SK-N-MC (cell line): ENCODE data around the gene MEP1A.

Experiments used
- DNase-seq: peaks from one replicate; pipeline ENCODE4 v3.0.0-alpha.2; 2011; ENCODE audit warnings: low read depth, low spot score
- H3K27ac ChIP-seq: fragments of 200-600 bp; sonication (generic); 2 replicates; pipeline ENCODE4 v1.5.1; 2016; ENCODE audit warnings: mixed run types
- H3K36me3 ChIP-seq: fragments of 200-600 bp; sonication (generic); 2 replicates; pipeline ENCODE4 v1.6.1; 2017; ENCODE audit warnings: antibody characterized with exemption, low read length, mixed read lengths; ENCODE audit not compliant: insufficient read depth
- H3K4me3 ChIP-seq: fragments of 200-600 bp; sonication (generic); 2 replicates; pipeline ENCODE4 v1.5.1; 2016
- H3K9ac ChIP-seq: fragments of 200-600 bp; sonication (generic); 2 replicates; pipeline ENCODE4 v1.8.0; 2017; ENCODE audit warnings: mixed run types, mixed read lengths; ENCODE audit not compliant: insufficient read length
- H3K9me3 ChIP-seq: fragments of 200-600 bp; sonication (generic); 2 replicates; pipeline ENCODE4 v1.6.1; 2017; ENCODE audit warnings: low read depth, mild to moderate bottlenecking, antibody characterized with exemption, low read length, moderate library complexity, mixed read lengths
- EZH2 ChIP-seq: fragments of 200-600 bp; sonication (generic); IDR thresholded peaks from one replicate; pipeline ENCODE4 v1.6.1; 2017; ENCODE audit warnings: antibody characterized with exemption
- FOXP2 ChIP-seq: optimal IDR thresholded peaks from 2 replicates; pipeline ENCODE3; 2011; ENCODE audit warnings: mild to moderate bottlenecking, moderate library complexity; ENCODE audit not compliant: insufficient read depth; ENCODE audit errors: extremely low read length, control extremely low read depth
- POLR2AphosphoS5 ChIP-seq: IDR thresholded peaks from 2 replicates; pipeline ENCODE4 v1.6.1; 2012; ENCODE audit warnings: mild to moderate bottlenecking, low read depth, low read length, borderline replicate concordance

Gene MEP1A

DNA sequence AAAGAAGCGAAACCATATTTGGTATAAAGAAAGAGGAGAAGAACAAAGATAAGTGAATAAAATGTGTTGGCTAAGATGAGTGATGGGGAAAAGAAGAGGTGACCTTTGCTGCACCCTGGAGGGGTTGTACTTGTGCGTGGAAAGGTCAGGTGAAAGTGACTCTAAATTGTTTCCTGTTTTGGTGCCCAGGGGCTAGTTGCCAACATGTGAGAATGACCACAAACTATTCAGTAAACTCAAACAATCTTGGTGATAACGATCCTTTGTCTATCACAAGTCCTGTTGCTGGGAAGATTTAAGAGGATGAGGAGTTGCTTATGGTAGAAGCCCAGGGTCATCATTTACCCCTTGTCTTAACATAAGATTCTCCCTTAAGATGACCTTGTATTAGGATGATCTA lies 70.6 kb downstream of the MEP1A start:
- TF ChIP-seq EZH2: no peak
- TF ChIP-seq FOXP2: no peak
- TF ChIP-seq POLR2AphosphoS5: no peak

DNA sequence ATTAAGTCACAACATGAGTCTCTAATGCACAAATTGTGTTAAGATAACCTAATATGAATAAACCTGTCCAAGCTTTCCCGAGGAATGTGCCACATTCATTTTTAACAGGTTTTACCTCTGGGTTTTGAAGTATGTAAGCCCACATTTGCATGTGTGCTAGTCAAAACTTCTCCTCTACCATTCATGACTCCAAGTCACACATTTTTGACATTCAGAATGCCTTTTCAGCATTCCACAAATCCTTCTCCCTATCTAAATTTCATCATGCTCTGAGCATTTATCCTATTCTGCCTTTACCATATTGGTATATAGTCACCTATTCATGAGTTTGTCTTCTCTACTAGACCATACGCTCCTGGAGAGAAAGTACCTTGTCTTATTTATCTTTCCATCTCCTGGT lies 72.0 kb downstream of the MEP1A start:
- no peak overlapping the region for H3K9ac ChIP-seq

More for the DNA sequence above, 70.6 kb downstream of the MEP1A start:
- no peak overlapping the region for H3K4me3 ChIP-seq
- no peak for DNase-seq
- no peaks in the 10 kb centered on the region for H3K9me3 ChIP-seq
- no peak overlapping the region for H3K9ac ChIP-seq
- no peaks in the 10 kb centered on the region for H3K36me3 ChIP-seq
- no peak overlapping the region for H3K27ac ChIP-seq

DNA sequence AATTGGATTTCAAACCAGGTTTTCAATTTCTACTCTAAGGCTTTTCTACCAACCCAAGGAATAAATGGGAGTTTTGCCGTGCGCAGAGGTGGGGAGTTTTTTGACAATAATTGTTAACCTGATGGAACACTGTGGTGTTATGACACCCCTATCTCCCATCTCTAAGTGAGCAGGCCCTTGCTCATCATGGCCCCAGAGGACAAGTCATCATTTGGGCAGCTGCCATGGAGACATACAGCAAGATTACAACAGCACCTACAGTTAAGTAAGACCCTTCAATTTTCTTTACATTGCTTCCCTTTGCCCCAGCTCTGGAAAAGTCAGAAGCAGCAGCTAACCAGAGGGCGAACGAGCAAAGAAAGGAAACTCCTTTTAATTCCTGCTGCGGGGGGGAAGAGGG lies 74.2 kb downstream of the MEP1A start:
- H3K9me3 ChIP-seq: no peaks in the 10 kb centered on the region
- DNase-seq: no peak
- no peak overlapping the region for H3K27ac ChIP-seq
- H3K36me3 ChIP-seq: no peaks in the 10 kb centered on the region
- TF ChIP-seq EZH2 (no peak), FOXP2 (no peak), POLR2AphosphoS5 (no peak)
- H3K4me3 ChIP-seq: no peak overlapping the region
- H3K9ac ChIP-seq: no peak overlapping the region

More for the DNA sequence above, 72.0 kb downstream of the MEP1A start:
- TF ChIP-seq POLR2AphosphoS5: no peak
- TF ChIP-seq FOXP2: no peak
- TF ChIP-seq EZH2: no peak
- Histone ChIP-seq H3K9me3 (no peaks in the 10 kb centered on the region), H3K4me3 (no peak overlapping the region), H3K27ac (no peak overlapping the region), H3K36me3 (no peaks in the 10 kb centered on the region)
- DNase-seq: no peak

DNA sequence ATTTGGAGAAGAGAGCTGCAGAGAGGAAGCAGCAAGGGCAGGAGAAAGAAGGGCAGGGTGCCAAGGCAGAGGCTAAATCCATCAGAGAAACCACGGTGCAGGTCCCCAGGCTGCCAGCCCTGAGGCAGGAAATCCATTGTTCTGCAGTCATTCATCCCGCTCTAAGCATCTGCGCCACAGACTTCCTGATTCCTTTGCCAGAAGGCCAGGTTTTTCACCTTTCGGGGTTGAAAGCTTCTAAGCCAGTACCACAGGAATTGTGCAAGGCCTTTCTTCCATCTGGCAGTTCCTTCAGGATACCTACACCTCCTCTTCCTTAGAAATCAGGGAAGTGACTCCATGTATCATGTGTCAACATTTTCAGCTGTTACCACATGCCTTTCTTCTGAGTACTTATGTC lies 82.9 kb downstream of the MEP1A start:
- H3K27ac ChIP-seq: no peak overlapping the region
- no peaks in the 10 kb centered on the region for H3K9me3 ChIP-seq
- no peak for DNase-seq
- no peak overlapping the region for H3K9ac ChIP-seq
- TF ChIP-seq EZH2 (no peak), FOXP2 (no peak), POLR2AphosphoS5 (no peak)
- H3K36me3 ChIP-seq: no peaks in the 10 kb centered on the region
- no peak overlapping the region for H3K4me3 ChIP-seq

DNA sequence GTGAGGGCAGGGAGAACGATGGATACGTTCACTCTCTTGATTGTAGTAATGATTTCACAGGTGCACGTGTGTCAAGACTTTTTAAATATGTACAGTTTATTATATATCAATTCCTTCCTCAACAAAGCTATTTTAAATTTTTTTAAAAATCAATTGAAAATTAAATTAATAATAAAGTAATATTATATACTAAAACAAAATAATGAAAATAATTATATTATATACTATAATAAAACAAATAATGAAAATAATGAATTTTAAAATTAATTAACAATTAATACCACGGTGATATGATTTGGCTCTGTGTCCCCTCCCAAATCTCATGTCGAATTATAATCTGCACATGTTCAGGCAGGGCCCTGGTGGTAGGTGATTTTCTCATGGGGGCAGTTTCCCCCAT lies 85.8 kb downstream of the MEP1A start:
- TF ChIP-seq POLR2AphosphoS5: no peak
- TF ChIP-seq FOXP2: no peak
- no peak for TF ChIP-seq EZH2
- Histone ChIP-seq H3K4me3 (no peak overlapping the region), H3K27ac (no peak overlapping the region), H3K9me3 (no peaks in the 10 kb centered on the region), H3K36me3 (no peaks in the 10 kb centered on the region), H3K9ac (no peak overlapping the region)
- no peak for DNase-seq

DNA sequence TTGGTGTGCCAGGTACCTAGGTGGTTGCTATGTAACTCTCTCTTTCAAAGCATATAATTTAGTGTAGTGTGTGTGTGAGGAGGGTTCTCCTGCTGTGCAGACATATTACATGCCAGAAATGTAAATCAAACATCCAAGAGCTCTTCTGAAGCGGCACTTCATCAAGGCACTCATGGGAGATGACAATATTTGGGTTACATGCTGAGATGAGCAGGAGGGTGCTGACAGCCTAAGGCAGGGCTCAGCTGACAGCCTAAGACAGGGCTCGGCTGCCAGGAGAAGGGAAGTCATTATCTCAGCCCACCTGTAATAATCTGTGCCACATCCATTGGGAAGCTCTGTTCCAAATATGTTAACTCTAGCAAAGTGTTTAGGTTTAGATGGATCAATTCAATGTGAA lies 89.5 kb downstream of the MEP1A start:
- Histone ChIP-seq H3K4me3 (no peak overlapping the region), H3K9me3 (no peaks in the 10 kb centered on the region), H3K9ac (no peak overlapping the region), H3K27ac (no peak overlapping the region), H3K36me3 (no peaks in the 10 kb centered on the region)
- no peak for TF ChIP-seq FOXP2
- TF ChIP-seq EZH2: no peak
- no peak for TF ChIP-seq POLR2AphosphoS5
- no peak for DNase-seq

DNA sequence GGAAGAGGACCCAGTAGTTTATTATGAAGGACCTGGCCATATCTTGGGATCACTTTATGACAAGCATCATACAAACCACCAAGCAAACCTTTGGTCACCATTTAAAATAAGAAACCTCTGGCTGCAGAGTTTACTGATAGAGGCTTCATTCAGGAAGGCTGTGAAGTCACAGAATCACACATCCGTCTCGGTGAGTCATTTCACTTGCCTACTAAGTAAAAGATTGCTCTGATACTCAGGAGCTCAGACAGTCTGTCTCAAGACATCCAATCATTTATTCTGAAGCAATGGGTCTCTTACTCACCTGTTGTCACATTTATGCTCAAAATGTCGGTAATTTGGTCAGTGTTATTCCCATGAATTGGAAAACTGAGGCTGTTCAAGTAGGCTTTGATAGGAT lies 94.8 kb downstream of the MEP1A start:
- Histone ChIP-seq H3K4me3 (no peak overlapping the region), H3K9ac (no peak overlapping the region), H3K27ac (no peak overlapping the region), H3K36me3 (no peaks in the 10 kb centered on the region), H3K9me3 (no peaks in the 10 kb centered on the region)
- TF ChIP-seq POLR2AphosphoS5: no peak
- no peak for TF ChIP-seq FOXP2
- TF ChIP-seq EZH2: no peak
- DNase-seq: no peak

DNA sequence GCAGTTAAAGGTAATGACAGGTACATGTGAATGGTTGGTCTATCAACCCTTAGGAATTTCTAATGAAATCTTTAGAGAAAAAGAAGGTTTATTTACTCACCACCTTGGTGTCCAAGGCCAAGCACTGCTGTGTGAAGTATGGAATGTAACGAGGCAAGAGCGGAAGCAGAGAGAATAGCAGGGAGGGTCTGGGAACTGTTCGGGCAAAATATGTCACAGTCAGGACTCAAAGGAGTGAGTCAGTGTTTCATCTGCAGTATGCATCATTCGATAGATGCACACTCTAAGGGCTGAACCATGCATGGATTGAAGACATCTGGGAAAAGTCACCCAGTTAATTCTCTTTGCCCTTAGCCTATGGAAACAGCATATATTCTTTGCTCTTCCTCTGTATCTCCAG lies 95.4 kb downstream of the MEP1A start:
- Histone ChIP-seq H3K9me3 (no peaks in the 10 kb centered on the region), H3K4me3 (no peak overlapping the region), H3K36me3 (no peaks in the 10 kb centered on the region), H3K9ac (no peak overlapping the region), H3K27ac (no peak overlapping the region)
- no peak for DNase-seq
- no peak for TF ChIP-seq POLR2AphosphoS5
- no peak for TF ChIP-seq EZH2
- no peak for TF ChIP-seq FOXP2
